GM19023 (cell line): Measurements from ENCODE around the gene MCM8.
A peak's percentile ranks its signal among the peaks of the same experiment; 100 is the strongest.

ENCODE experiments used
- ATAC-seq: cut with Tn5 transposase; IDR thresholded peaks from one replicate; pipeline ENCODE4 v1.9.1; 2021; ENCODE audit warnings: mild to moderate bottlenecking, moderate library complexity; ENCODE audit not compliant: unreplicated experiment

Gene MCM8

DNA sequence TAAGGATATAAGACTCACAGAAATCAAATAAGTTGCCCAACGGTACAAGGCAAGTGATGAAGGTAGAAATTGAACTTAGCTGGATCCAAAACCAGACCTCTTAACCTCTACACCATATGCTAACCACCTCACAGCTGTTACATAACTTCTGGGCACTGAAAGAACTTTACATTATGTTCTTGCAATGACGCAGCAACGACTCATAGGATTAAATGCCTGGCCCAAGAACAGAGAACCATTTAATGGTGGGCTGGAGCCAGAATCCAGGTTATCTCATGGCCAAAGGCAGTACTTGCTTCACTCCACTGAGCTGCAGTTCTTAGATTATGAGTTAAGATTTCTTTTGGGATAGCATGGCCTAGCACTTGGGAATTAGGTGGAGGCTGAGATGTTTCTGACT lies 4.5 kb upstream of the MCM8 start:
- ATAC-seq, result no peak

DNA sequence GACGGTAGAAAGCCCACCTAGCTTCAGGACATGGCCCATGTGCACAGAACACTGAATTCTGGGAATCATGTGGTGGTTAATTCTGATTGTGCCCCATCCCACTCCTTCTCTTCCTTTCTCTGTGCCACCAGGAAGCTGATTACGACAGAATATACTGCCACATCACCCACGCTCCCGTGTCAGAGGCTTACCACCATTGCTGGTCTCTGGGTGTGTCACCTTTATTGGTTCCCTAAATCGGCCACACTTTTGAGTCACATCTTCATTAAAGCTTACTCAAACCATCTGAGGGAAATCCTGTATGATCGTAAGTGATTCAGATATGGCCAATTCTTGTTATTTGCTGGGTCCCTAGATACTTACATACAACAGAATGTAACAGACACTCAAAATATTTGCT lies 3.2 kb upstream of the MCM8 start:
- ATAC-seq, result no peak

DNA sequence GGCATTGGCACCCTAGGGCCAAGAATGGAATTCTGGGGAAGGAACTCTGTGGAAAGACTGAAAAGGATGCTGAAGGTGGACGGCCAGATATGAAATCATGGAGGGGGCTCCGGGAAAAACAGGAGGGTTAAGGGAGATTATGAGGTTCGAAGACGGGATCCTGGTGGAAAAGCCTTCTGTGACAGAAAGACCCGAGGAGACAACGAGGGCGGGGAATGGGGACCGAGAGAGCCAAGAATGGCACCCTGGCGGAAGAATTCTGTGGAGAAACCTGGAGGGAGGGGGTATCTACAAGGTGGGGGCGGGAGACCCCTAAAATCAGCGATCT lies 545 bp upstream of the MCM8 start:
- no peak for ATAC-seq

DNA sequence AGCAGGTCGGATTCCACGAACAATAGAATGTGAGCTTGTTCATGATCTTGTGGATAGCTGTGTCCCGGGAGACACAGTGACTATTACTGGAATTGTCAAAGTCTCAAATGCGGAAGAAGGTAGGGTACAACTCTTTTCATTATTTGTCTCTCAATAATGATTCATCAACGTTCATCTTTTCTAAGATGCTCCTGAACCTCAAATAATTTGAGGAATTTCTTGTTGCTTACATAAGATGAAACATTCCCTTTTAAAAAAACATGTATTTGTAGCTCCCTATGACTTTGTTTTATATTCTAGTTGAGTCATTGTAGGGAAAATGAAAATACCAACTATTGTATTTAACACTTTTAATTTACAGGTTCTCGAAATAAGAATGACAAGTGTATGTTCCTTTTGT lies 17.0 kb downstream of the MCM8 start:
- ATAC-seq, result no peak

DNA sequence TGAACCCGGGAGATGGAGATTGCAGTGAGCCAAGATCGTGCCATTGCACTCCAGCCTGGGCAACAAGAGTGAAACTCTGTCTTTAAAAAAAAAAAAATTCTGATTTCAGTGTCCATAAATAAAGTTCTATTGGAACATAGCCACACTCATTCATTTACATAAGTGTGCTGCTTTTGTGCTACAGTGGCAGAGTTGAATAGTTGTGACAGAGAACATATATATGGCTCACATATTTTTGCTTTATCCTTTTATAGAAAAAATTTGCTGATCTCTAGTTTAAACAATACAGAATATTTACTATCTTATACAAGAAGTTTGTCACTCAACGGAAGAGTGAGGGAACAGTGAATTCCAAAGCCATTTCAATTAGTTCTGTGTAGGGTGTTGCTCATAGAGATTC lies 18.0 kb downstream of the MCM8 start:
- no peak for ATAC-seq

DNA sequence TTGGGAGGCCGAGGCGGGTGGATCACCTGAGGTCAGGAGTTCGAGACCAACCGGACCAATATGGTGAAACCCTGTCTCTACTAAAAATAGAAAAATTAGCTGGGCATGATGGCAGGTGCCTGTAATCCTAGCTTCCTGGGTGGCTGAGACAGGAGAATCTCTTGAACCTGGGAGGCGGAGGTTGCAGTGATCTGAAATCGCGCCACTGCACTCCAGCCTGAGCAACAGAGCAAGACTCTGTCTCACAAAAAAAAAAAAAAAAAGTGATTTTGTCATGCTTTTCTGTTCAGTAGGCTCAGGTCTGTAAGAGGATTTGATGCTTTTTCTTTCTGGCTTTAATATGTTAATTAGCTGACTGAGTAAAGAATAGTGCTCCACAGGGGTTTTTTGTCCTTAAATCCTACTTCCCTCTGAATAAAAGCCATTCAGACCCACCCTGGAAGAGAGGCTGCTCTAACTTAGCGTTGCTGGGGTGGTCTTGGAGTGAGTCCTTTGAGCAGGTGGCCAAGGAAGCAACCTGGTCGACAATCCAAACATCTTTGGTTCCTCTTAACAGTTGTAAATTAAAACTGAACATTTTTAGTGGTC lies 19.0 kb downstream of the MCM8 start:
- no peak for ATAC-seq

DNA sequence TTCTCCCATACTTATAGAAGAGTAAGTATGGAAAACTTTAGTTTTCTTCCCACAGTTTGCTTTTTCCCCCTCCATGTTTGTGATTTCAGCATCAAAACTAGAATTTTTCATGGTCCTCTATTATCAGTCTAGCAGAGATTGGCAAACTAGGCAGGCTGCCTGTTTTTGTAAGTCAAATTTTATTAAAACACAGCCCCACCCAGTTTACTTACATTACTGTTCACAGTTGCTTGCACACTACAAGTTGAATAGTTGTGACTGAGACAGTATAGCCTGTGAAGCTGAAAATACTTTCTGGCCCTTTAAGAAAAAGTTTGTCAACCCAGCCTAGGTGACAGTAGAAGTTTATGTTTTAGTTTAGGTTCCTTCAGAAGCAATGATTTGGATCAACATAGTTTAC lies 19.5 kb downstream of the MCM8 start:
- no peak for ATAC-seq

DNA sequence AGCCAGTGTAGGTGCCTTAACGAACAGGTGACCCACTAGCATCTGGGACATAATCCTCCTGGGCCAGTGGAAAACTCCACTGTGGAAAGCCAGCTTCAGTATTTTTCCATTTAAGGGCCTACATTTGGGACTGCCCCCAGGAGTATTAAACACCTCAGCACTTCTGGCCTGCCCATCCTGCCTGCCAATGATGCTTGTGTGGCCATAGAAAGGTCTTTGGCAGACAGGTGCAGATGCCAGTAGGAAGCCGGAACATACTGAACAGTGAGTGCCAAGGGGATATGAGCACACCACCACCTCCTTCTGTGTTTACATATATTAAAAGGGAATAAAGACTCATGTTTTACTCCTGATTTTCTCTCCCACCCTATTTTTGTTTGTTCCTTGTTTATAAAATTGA lies 19.9 kb downstream of the MCM8 start:
- no peak for ATAC-seq

DNA sequence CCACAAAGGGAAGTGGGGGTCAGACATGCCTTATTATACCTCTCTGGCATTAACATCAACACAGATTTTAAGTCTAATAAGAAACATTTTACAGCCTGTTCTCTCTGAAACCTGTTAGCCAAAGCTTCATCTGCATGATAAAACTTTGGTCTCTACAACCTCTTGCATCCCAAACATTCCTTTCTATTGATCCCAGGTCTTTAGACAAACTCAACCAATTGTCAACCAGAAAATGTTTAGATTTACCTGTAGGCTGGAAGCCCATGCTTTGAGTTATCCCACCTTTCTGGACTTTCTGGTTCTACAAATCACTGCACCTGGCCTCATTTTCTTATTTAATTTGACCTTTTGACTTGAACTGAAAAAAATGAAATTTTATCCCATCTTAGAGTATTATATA lies 20.8 kb downstream of the MCM8 start:
- ATAC-seq, result no peak

DNA sequence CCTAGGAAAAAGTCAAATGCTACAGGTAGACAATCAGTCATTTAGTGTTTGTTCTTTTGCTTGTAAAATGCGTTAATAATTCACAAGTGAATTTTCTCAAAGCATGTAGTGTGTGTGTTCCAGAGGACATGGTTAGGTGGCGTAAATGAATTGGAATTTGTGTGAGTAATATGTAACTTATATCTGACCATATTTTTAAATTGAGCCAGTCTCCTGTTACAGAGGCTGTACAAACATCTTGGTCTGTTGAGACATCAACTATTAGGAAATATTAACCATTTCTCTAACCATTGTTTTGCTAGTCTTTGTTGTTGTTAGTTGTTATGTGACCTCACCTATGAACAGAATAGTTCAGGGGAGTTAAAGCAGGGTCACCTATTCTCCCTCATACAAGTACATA lies 22.7 kb downstream of the MCM8 start:
- no peak for ATAC-seq

DNA sequence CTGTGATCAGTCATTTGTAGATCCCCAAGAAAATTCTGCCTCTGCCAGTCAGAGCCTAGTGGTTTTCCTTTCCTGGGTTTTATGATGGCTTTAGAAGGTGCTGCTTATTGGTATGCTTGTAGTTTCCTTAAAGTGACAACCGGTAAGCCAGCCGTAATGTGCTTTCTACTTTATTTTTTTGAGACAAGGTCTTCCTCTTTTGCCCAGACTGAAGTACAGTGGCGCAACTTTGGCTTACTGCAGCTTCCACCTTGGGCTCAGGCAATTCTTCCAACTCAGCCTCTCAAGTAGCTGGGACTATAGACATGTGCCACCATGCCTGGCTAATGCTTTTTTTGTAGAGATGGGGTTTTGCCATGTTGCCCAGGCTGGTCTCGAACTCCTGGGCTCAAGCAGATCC lies 23.5 kb downstream of the MCM8 start:
- no peak for ATAC-seq

DNA sequence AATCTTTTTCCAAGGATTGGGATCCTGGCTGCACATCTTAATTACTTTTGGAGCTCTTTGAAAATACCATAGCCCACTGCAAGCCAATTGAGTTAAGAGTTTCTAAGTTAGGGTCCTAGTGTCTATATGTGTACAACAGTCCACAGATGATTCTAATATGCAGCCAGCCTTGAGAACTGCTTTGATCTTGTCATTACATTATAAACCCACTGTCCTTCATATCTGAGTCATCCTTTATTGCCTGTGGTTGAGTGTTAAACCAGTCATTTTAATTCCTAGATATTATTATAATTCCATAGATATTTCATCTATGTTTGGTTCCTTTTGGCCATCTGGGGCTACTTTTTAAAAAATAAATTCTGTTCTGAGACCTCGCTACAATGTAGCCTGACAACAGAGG lies 24.1 kb downstream of the MCM8 start:
- no peak for ATAC-seq

DNA sequence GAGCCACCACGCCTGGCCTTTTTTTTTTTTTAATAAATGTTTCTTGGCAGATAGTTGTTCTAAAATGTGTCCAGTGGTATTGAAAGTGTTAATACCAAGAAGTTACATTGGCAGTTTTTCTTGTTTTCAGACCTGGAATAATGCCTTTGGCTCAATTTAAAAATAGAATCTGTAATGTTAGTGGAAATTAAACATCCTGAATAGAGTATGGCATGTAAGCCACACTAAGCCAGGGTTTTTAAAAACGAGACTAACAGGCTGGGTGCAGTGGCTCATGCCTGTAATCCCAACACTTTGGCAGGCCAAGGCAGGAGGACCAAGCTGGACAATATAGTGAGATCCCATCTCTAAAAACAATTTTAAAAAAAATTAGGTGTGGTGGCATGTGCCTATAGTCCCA lies 25.3 kb downstream of the MCM8 start:
- ATAC-seq, result no peak

DNA sequence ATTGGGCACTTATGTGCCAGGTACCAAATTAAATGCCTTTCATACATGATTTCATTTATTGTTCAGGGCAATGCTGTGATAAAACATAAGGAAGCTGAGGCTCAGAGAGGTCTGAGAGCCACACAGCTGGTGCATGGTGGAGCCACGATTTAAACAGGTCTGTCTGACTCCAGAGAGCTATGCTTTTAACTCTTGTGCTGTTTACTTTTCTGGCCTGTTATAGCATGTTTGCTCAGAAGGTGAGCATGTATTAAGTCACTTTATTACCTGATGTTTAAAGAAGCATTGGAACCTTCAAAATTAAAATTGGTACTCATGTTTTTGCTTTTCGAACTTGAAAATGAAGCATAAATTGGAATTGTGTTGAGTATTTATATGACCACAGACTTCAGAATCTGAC lies 26.8 kb downstream of the MCM8 start:
- no peak for ATAC-seq

DNA sequence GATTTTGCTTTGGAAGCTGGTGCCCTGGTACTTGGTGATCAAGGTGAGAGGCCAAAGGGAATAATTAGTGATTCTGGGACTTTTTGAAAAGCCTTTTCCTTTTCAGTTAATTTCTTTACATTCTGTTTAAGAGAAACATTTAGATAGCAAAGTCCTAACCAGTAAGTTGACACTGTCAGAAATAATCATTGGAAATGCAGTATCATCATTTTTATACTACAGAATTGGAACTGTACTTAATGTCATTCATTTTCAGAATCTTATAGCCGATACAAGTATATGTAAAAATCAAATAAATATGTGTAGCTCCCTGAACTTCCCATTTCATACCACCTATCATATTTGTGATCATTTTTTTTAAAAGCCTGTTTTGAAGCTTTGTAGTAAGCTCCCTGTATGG lies 27.5 kb downstream of the MCM8 start:
- ATAC-seq, result no peak

DNA sequence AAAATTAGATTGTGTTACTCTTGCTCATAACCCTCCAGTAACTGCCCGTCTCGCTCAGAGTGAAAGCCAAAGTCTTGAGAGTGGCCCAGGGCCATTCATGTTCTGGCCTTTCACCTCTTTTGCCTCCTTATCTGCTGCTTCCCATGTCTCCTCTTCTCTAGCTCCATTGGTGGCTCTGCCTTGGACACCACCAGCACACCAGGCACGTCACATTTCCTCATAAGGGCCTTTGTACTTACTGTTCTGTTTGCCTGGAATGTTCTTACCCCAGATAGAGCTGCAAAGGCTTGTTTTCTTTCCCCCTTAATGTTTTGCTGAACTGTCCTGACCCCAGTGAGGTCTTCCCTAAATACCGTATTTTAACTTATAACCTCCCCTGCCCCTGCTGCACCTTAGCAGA lies 29.3 kb downstream of the MCM8 start:
- no peak for ATAC-seq

DNA sequence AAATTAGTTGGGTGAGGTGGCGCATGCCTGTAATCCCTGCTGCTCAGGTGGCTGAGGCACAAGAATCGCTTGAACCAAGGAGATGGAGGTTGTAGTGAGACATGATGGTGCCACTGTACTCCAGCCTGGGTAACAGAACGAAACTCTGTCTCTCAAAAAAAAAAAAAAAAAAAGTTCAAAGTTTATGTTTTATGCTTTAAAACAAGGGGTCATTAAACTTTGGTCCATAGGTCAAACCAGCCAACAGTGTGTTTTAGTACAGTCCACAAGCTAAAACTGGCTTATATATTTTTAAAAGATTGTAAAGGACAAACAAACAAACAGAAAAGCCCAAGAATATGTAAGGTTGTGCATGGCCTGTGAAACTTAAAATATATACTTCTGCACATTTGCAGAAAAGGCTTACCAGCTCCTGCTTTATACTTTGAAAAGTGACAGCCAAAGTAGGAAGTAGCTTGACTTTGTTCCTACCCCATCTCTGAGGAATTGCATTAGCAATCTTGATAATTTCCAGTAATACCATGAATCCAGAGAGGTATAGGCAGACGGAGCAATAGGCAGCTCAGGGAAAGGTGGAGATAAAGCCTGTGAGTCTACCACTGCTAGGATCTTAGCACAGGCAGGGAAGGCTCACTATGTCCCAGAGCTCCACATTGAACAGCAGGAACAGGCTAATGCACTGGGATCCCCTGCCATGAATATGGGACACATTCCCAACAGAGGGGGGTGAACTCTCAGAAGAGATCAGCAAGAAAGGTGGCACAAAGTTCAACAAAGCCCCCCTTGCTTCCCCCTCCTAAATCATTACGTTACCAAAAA lies 30.5 kb downstream of the MCM8 start:
- ATAC-seq, result no peak

DNA sequence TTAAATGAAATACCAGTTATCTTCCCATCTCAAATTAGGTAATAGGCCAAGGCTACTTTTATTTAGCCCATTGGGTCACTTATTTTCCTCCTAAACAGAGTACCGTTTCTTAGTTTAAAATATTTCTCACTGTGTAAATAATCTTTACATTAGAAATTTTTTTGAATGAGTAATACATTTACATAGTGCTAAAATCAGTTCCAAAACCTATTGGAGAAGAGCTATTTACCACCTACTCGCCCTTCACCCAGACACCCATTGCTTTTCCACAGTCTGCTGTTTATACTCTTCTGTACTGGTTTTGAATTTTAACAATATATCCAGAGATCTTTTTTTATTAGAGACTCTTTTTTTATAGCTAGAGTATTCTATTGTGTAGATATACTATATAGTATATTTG lies 36.9 kb downstream of the MCM8 start:
- ATAC-seq, result no peak

DNA sequence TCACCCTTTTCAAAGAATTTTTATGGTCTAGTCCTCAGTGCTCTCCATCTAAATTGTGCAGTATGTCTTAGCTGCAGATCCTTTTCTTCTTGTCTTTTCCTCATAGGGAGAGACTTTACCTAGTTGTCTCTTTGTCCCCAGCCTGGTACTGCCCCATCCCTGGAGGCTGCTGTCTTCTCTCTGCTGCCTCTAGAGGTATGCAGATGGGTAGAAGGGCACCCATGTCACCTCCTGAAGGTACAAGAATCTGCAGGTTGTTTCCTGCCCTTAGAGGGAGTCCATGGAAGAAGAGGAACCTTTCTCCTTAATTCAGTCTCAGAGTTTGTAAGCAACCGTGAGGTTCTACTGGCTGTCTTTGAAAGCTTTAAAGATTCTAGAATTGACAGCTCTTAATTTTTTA lies 39.1 kb downstream of the MCM8 start:
- no peak for ATAC-seq

DNA sequence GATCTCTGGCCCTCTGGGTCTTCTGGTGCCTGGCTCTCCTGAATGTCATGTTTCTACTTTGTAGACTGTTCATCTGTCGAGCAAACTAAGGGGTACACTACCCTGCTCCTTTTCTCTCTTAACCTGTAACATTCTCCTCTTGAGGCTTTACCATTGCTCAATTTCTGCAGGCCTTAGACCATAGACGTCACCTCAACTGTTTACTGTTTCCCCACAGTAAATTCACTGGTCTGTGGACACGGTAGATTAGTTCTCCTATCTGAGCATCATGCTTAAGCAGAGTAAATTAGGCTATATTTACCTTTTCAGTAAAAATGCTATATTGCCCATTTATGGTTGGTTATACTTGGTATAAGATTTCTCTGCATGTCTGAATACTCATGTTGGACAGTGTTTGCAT lies 40.5 kb downstream of the MCM8 start:
- ATAC-seq, result no peak

DNA sequence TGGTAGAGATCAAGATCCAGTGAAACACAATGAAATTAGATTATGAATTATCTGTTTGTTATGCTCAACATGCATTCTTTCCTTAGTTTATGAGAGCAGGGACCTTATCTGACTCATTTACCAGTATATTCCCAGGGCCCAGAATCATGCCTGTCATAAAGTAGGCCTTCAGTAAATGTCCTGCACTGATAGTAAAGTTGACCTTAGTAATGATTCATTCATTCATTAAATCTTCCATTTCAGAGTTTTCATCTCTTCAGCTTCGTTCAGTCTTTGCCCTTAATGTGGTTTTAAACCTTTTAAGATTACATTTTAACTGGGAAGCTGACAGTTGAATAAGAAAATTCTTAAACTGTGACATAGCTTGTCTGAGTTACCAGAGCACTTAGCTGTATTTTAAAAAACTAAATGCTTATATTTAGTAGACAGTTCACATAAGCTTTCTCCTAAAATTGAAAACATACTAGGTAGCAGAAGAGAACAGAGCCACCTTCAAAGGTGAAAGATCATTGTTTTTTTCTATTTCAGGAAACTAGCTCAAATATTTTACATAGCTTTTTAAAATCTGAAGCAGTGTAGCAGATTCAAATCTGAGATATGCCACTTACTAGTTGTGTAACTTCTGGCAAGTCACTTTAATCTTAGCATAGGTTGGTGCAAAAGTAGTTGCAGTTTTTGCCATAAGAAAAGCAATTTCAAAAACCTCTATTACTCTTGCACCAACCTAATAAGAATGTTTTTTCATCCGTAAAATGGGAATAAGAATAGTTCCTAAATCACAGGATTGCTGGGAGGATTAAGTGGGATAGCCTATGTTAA lies 41.4 kb downstream of the MCM8 start:
- ATAC-seq, result no peak

DNA sequence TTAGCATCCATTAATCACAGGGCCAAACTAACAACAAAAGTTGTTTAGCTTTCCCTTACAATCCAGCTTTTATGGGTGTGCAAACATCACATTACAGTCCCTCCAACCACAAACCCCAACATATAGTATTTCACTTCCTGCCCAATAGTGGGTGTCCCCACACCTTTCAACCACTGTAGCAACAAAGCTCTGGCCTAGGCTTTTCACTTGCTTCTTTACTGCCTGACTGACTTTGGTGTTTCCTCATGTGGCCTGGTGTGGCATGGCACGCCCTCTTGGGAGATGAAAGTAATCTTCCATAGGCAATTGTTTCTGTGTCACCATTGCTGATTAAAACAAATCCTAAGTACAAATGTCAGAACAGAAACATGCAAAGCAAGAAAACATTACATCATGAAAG lies 46.3 kb downstream of the MCM8 start:
- peak; percentile 95 for ATAC-seq
